K562 (cell line): Measurements from ENCODE around the gene ZC3H10. TPM values are rescaled to one million over a fixed set of nuclear protein-coding genes. Genes with fewer than 3 reads are reported as not detected.
A peak's percentile ranks its signal among the peaks of the same experiment; 100 is the strongest.

Experiments used
- FOS ChIP-seq: IDR thresholded peaks from 3 replicates; pipeline ENCODE4 v1.6.1; 2011; ENCODE audit not compliant: insufficient read length; ENCODE audit errors: extremely low read depth
- FOXA3 ChIP-seq, 2 experiments: fragments of 450-650 bp in 1 of 2; sonication (generic) in 1 of 2; formaldehyde crosslinking; IDR thresholded peaks in 1 of 2; conservative IDR thresholded peaks in 1 of 2; 2 replicates each; pipeline versions ENCODE4 v1.4.0 to v1.8.0; 2020 to 2022; ENCODE audit warnings: mild to moderate bottlenecking in 2 of 2, missing genetic modification reagents in 1 of 2
- FOXM1 ChIP-seq, 2 experiments: fragments of 450-650 bp in 1 of 2; sonication (generic) in 1 of 2; formaldehyde crosslinking in 1 of 2; IDR thresholded peaks; 2 replicates each; pipeline versions ENCODE4 v1.6.1 to v1.9.0; 2017 to 2022; ENCODE audit warnings: low read depth in 2 of 2, mild to moderate bottlenecking in 2 of 2, missing genetic modification reagents in 1 of 2, moderate library complexity in 1 of 2
- KLF6 ChIP-seq: fragments of 250-450 bp; sonication (Bioruptor Pico); IDR thresholded peaks from 2 replicates; pipeline ENCODE4 v1.4.0; 2020; ENCODE audit warnings: mild to moderate bottlenecking, moderate library complexity, borderline replicate concordance
- L3MBTL2 ChIP-seq: fragments of 450-650 bp; IDR thresholded peaks from 2 replicates; pipeline ENCODE4 v1.6.1; 2016; ENCODE audit warnings: mild to moderate bottlenecking, moderate library complexity
- LARP7 ChIP-seq: fragments of 450-650 bp; IDR thresholded peaks from 2 replicates; pipeline ENCODE4 v1.6.1; 2016
- MTA1 ChIP-seq: fragments of 450-650 bp; IDR thresholded peaks from 2 replicates; pipeline ENCODE4 v1.6.1; 2017; ENCODE audit warnings: borderline replicate concordance
- MTA3 ChIP-seq: fragments of 450-650 bp; formaldehyde crosslinking; IDR thresholded peaks from 2 replicates; pipeline ENCODE4 v1.6.1; 2017; ENCODE audit warnings: mild to moderate bottlenecking, borderline replicate concordance
- NBN ChIP-seq: fragments of 450-650 bp; IDR thresholded peaks from 2 replicates; pipeline ENCODE4 v1.6.1; 2016; ENCODE audit warnings: low read depth, mild to moderate bottlenecking
- NUFIP1 ChIP-seq: fragments of 450-650 bp; IDR thresholded peaks from 2 replicates; pipeline ENCODE4 v1.6.1; 2018; ENCODE audit not compliant: partially characterized antibody
- SUPT5H ChIP-seq: fragments of 450-650 bp; IDR thresholded peaks from 2 replicates; pipeline ENCODE4 v1.6.1; 2016
- XRCC4 ChIP-seq: IDR thresholded peaks from one replicate; pipeline ENCODE4 v1.6.1; 2011; ENCODE audit not compliant: insufficient read depth, insufficient read length; ENCODE audit errors: extremely low read depth
- ZBTB17 ChIP-seq: fragments of 450-650 bp; formaldehyde crosslinking; IDR thresholded peaks from 2 replicates; pipeline ENCODE4 v1.4.0; 2020; ENCODE audit warnings: mild to moderate bottlenecking
- ZC3H8 ChIP-seq: fragments of 450-650 bp; IDR thresholded peaks from 2 replicates; pipeline ENCODE4 v1.6.1; 2017
- ZFP36 ChIP-seq: fragments of 150-350 bp; IDR thresholded peaks from 2 replicates; pipeline ENCODE4 v1.6.1; 2018; ENCODE audit warnings: low read length, low read depth; ENCODE audit not compliant: partially characterized antibody
- ZNF311 ChIP-seq: fragments of 250-450 bp; sonication (Bioruptor Pico); IDR thresholded peaks from 2 replicates; pipeline ENCODE4 v1.4.0; 2020; ENCODE audit warnings: mild to moderate bottlenecking, moderate library complexity
- ZNF407 ChIP-seq: fragments of 450-650 bp; IDR thresholded peaks from 2 replicates; pipeline ENCODE4 v1.6.1; 2016; ENCODE audit warnings: low read depth
- ZZZ3 ChIP-seq: fragments of 450-650 bp; IDR thresholded peaks from 2 replicates; pipeline ENCODE4 v1.6.1; 2016; ENCODE audit warnings: antibody characterized with exemption, mild to moderate bottlenecking, moderate library complexity
- polyA plus RNA-seq, 8 experiments: library from polyadenylated mRNA; depleted of rRNA in 4 of 8; stranded (reverse) in 5 of 8; unstranded in 3 of 8; fragments of >200 nt; fragmentation: Nextera tagmentation in 2 of 8; fragmentation: Illumina TruSeq in 1 of 8; extraction: Ambion mirVana in 2 of 8; extraction: Trizol in 1 of 8; gene quantifications; 2 replicates each; pipeline versions ENCODE4 v1.2.1 to v1.2.3, GENCODE V29; 2011 to 2014; ENCODE audit warnings: inconsistent platforms in 1 of 8, missing spikeins in 1 of 8
- total RNA-seq, 7 experiments: library from RNA; depleted of rRNA in 6 of 7; stranded (reverse); fragments of >200 nt in 6 of 7; fragmentation: Illumina TruSeq in 2 of 7; extraction: Trizol in 2 of 7; gene quantifications; 2 replicates each; pipeline versions ENCODE4 v1.2.1 to v1.2.3, GENCODE V29; 2011 to 2021; ENCODE audit warnings: low replicate concordance in 1 of 7
- TF ChIP-seq, protein P1 (sequence below): sonication (generic); formaldehyde crosslinking; IDR thresholded peaks from 2 replicates; pipeline ENCODE4 v1.8.0; 2022; ENCODE audit warnings: mild to moderate bottlenecking, missing genetic modification reagents

Gene ZC3H10
- total and polyA plus RNA-seq, 9 of the 15 experiments (the other 6 are each of a cell fraction or from before 2014, with no cell fraction given), result 0.31 to 4.1 (median 1.6) TPM

- TF ChIP-seq ZNF407, result peak; percentile 70
- TF ChIP-seq FOXM1 (IDR thresholded peaks at IDR 0.05; ENCODE audit: low read depth), result peak; percentile 34; the same call in 1 of the 2 replicates
- no peak for TF ChIP-seq FOXM1 (CRISPR knock-in tag; IDR thresholded peaks at IDR 0.05; ENCODE audit: low read depth)
- TF ChIP-seq NBN, result peak; percentile 88
- peak in 1 of 2 experiments; percentile 45; a peak in 1 of 4 replicates for TF ChIP-seq FOXA3 (CRISPR knock-in tag; conservative IDR thresholded peaks at IDR 0.05 in 1 of 2, IDR thresholded peaks at IDR 0.05 in 1 of 2)
- no peak for TF ChIP-seq ZBTB17 (CRISPR knock-in tag)
- TF ChIP-seq LARP7, result no peak; the same call in 1 of the 2 replicates
- peak; percentile 100 for TF ChIP-seq SUPT5H
- no peak for TF ChIP-seq FOS
- no peak for TF ChIP-seq ZFP36
- peak; percentile 99 for TF ChIP-seq ZZZ3
- peak; percentile 71; the same call in 1 of the 2 replicates for TF ChIP-seq ZC3H8
- no peak for TF ChIP-seq XRCC4
- peak; percentile 82 for TF ChIP-seq L3MBTL2
- TF ChIP-seq MTA1, result no peak
- TF ChIP-seq, protein P1, sequence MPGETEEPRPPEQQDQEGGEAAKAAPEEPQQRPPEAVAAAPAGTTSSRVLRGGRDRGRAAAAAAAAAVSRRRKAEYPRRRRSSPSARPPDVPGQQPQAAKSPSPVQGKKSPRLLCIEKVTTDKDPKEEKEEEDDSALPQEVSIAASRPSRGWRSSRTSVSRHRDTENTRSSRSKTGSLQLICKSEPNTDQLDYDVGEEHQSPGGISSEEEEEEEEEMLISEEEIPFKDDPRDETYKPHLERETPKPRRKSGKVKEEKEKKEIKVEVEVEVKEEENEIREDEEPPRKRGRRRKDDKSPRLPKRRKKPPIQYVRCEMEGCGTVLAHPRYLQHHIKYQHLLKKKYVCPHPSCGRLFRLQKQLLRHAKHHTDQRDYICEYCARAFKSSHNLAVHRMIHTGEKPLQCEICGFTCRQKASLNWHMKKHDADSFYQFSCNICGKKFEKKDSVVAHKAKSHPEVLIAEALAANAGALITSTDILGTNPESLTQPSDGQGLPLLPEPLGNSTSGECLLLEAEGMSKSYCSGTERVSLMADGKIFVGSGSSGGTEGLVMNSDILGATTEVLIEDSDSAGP (CRISPR knock-in tag), result no peak
- TF ChIP-seq KLF6 (CRISPR knock-in tag), result no peak
- TF ChIP-seq NUFIP1, result no peak
- no peak for TF ChIP-seq ZNF311 (CRISPR knock-in tag)
- peak; percentile 98 for TF ChIP-seq MTA3
Observed at GRCh38 chr12:56116267-56117081, 1.6 kb upstream of the ZC3H10 start, which contains the start of gene RPL41 (continued).
